Mesothelial cell of epicardium (in vitro differentiated cells): ENCODE data around the gene ITGA11. TPM values are rescaled to one million over a fixed set of nuclear protein-coding genes. Genes with fewer than 3 reads are reported as not detected.

Experiments used
- DNase-seq, 2 experiments: peaks; one replicate each; pipeline ENCODE4 v3.0.0; 2021; ENCODE audit warnings: low spot score in 2 of 2; ENCODE audit not compliant: unreplicated experiment in 2 of 2
- H3K27ac Mint-ChIP-seq: 2 replicates; pipeline ENCODE4 v1.8.0; 2021; ENCODE audit warnings: mixed read lengths
- H3K27me3 Mint-ChIP-seq: 2 replicates; pipeline ENCODE4 v1.8.0; 2021; ENCODE audit warnings: low read depth, mixed read lengths
- H3K36me3 Mint-ChIP-seq: 2 replicates; pipeline ENCODE4 v1.8.0; 2021; ENCODE audit warnings: mixed read lengths
- H3K4me1 Mint-ChIP-seq: 2 replicates; pipeline ENCODE4 v1.8.0; 2021; ENCODE audit warnings: mixed read lengths
- H3K4me3 Mint-ChIP-seq: 2 replicates; pipeline ENCODE4 v1.8.0; 2021; ENCODE audit warnings: mild to moderate bottlenecking, moderate library complexity, mixed read lengths
- H3K9me3 Mint-ChIP-seq: 2 replicates; pipeline ENCODE4 v1.8.0; 2021; ENCODE audit warnings: mixed read lengths
- total RNA-seq: library from RNA; stranded (reverse); gene quantifications from 3 replicates; pipeline ENCODE4 v1.2.1, GENCODE V29; 2021
- TF ChIP-seq, protein P1 (sequence below): fragments of 200-600 bp; sonication (generic); IDR thresholded peaks from one replicate; pipeline ENCODE4 v1.5.0; 2021; ENCODE audit warnings: antibody characterized with exemption; ENCODE audit not compliant: unreplicated experiment

Gene ITGA11
- total RNA-seq, 1 donor from 2014 or later, result 3.5 TPM

DNA sequence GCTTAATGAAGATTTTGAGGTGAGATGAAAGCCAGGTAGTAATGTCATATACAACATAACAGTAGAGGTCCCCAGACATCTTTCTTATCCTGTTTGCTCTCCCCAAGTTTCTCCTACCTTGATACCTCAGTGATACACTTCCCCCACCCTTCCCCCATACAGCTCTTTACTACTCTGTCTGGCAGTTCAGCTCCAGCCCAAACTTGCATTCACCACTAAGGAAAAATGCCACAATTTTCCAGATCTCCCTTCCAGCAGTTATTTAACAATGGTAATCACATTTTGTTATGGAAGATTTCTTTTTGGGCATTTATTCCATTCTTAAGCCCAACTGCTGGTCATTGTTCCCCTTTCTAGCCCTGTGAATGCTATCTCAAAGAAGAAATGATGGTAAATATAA lies 34.9 kb upstream of the ITGA11 start:
- H3K9me3 Mint-ChIP-seq, result peaks cover 16% of the 10 kb centered on the region
- TF ChIP-seq, protein P1, sequence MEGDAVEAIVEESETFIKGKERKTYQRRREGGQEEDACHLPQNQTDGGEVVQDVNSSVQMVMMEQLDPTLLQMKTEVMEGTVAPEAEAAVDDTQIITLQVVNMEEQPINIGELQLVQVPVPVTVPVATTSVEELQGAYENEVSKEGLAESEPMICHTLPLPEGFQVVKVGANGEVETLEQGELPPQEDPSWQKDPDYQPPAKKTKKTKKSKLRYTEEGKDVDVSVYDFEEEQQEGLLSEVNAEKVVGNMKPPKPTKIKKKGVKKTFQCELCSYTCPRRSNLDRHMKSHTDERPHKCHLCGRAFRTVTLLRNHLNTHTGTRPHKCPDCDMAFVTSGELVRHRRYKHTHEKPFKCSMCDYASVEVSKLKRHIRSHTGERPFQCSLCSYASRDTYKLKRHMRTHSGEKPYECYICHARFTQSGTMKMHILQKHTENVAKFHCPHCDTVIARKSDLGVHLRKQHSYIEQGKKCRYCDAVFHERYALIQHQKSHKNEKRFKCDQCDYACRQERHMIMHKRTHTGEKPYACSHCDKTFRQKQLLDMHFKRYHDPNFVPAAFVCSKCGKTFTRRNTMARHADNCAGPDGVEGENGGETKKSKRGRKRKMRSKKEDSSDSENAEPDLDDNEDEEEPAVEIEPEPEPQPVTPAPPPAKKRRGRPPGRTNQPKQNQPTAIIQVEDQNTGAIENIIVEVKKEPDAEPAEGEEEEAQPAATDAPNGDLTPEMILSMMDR, result no peak
- DNase-seq, result no peak
- no peak overlapping the region for H3K4me3 Mint-ChIP-seq
- peaks cover 3% of the 10 kb centered on the region for H3K4me1 Mint-ChIP-seq
- H3K27ac Mint-ChIP-seq, result no peak overlapping the region
- H3K27me3 Mint-ChIP-seq, result peaks cover 12% of the 10 kb centered on the region
- H3K36me3 Mint-ChIP-seq, result no peaks in the 10 kb centered on the region

DNA sequence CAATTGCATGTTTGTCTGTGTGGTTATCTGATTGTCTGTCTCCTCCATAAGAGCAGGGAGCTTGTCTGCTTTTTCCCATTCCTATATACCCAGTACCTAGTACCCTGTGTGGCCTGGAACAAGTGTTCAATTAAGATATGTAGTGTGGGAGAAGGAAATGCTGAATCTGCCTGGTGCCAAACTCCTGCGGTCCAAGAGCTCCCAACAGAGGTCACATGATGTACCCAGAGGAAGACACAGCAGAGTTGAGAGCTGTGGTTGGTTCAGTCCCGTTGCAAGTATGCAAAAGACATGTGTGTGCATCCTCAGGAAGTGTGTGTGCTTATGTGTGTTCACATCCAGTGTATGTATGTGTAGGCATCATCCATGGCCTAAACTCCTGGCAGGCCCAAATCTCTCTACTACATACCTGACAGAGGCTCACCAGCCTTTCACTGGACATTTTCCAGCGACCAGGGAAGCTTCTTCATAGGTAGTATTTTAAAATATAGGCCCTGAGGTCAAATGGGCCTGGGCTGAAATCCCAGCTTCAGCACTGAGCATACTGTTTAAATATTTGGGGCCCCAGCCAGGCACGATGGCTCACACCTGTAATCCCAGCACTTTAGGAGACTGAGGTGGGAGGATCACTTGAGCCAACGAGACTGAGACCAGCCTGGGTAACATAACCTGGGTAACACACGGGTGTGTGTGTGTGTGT lies 34.0 kb upstream of the ITGA11 start:
- Mint-ChIP-seq H3K4me3 (no peak overlapping the region), H3K27ac (no peak overlapping the region), H3K4me1 (no peaks in the 10 kb centered on the region), H3K27me3 (peaks cover 12% of the 10 kb centered on the region), H3K36me3 (no peaks in the 10 kb centered on the region), H3K9me3 (peaks cover 16% of the 10 kb centered on the region)
- DNase-seq, result no peak
- TF ChIP-seq, protein P1, result no peak

DNA sequence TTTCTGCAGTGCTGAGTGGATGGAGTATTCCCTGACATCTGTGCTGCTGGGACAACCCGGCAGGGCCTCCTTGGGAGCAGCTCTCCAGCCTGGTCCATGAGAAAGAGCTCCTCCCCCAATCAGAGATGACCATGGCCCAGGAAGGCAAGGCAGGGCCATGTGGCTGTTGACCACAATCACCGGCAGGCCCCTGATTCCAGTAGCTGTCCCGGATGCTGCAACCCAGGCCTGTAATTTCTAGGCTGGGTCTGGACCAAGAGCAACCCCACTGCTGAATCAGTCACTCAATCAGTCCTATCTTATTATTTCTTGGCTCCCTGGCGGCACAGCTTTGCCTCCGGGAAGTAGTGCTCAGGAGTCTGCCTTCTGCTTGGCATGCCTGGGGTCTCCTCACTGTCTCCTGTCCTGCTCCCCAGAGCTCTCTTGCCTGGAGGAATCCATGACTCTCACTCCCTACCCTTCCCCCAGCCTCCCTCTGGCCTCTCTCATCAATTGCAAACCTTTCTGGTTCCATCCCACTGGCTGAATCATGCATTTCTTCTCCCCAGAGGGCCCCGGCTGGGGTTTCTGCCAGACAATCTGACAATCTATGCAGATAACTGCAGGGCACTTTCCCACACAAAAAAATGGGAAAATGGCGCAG lies 32.6 kb upstream of the ITGA11 start:
- TF ChIP-seq, protein P1, result no peak
- Mint-ChIP-seq H3K27me3 (peaks cover 18% of the 10 kb centered on the region), H3K4me1 (no peaks in the 10 kb centered on the region), H3K4me3 (no peak overlapping the region), H3K9me3 (peaks cover 27% of the 10 kb centered on the region), H3K36me3 (no peaks in the 10 kb centered on the region), H3K27ac (no peak overlapping the region)
- no peak for DNase-seq

DNA sequence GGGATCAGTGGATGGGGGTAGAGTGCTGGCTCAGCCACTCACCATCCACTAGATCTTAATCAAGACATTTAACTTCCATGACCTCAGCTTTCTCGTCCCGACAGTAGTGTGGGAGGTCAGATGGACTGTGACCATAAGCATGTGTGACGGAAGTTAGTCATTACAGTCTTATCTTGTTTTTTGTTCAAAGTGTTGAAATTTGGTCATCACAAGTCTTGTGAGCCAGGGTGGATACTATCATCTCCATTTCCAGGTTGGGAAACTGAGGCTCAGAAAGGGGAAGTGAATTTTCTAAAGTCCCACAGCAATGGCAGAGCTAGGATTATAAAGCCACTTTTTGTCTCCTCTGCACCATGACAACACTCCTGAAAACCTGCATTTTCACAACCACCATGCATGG lies 32.0 kb upstream of the ITGA11 start:
- no peak for DNase-seq
- Mint-ChIP-seq H3K9me3 (peaks cover 27% of the 10 kb centered on the region), H3K4me1 (no peaks in the 10 kb centered on the region), H3K27me3 (peaks cover 18% of the 10 kb centered on the region), H3K27ac (no peak overlapping the region), H3K36me3 (no peaks in the 10 kb centered on the region), H3K4me3 (no peak overlapping the region)
- TF ChIP-seq, protein P1, result no peak

DNA sequence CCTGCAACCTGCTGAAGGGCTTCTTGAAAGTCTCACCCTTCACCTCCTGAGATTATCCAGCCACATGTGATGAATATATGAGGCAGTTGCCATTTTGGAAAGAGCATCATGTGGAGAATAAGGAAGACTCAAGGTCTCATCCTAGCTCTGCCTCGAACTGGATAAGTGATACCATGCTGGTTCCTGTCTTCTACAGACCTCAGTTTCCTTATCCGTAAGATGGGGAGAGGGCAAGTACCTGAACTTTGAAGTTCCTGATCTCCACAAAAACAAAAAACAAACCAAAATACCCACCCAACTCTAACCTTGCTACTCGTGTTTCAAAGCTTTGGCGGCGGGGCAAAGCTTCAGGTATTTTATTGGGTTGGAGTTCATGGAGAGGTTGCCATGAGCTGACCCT lies 31.5 kb upstream of the ITGA11 start:
- H3K4me3 Mint-ChIP-seq, result no peak overlapping the region
- H3K4me1 Mint-ChIP-seq, result no peaks in the 10 kb centered on the region
- TF ChIP-seq, protein P1, result no peak
- DNase-seq, result no peak
- no peak overlapping the region for H3K27ac Mint-ChIP-seq
- no peaks in the 10 kb centered on the region for H3K36me3 Mint-ChIP-seq
- H3K27me3 Mint-ChIP-seq, result peaks cover 20% of the 10 kb centered on the region
- peaks cover 27% of the 10 kb centered on the region for H3K9me3 Mint-ChIP-seq
